RWPE1 (cell line): ENCODE measurements around the gene BEAN1.

Experiments used
- CTCF ChIA-PET: fragments of 350-600 bp; sonication (Branson Sonifier 250); formaldehyde crosslinking; extraction: SDS; loops from one replicate; lab custom pipeline; 2021; lab: Yijun Ruan, JAX
- POLR2A ChIA-PET: fragments of 400-600 bp; formaldehyde crosslinking; extraction: SDS; loops from one replicate; lab custom pipeline; 2020; ENCODE audit warnings: antibody characterized with exemption; ENCODE audit not compliant: low non-redundant PET; lab: Yijun Ruan, JAX
- DNase-seq: peaks from one replicate; pipeline ENCODE4 v3.0.0; 2012; ENCODE audit warnings: low spot score
- H3K27ac ChIP-seq: fragments of 450-650 bp; 2 replicates; pipeline ENCODE4 v1.5.1; 2017
- CTCF ChIP-seq: fragments of 450-650 bp; conservative IDR thresholded peaks from 2 replicates; pipeline ENCODE4 v1.5.1; 2017; ENCODE audit warnings: low read depth, mild to moderate bottlenecking

The BEAN1 gene

GRCh38 chr16:66395806-66396555 is 31.1 kb upstream of the BEAN1 start:
- H3K27ac ChIP-seq: no peak overlapping the region
- POLR2A ChIA-PET: no interaction called here
- CTCF ChIA-PET: no interaction called here

GRCh38 chr16:66397736-66398433 is 29.2 kb upstream of the BEAN1 start:
- H3K27ac ChIP-seq: no peak overlapping the region
- ChIA-PET CTCF (no interaction called here), POLR2A (no interaction called here)
- TF ChIP-seq CTCF: no peak
- DNase-seq: no peak

More at GRCh38 chr16:66395806-66396555, 31.1 kb upstream of the BEAN1 start:
- TF ChIP-seq CTCF: no peak
- no peak for DNase-seq

GRCh38 chr16:66399031-66399430 is 28.1 kb upstream of the BEAN1 start:
- ChIA-PET POLR2A (no interaction called here), CTCF (no interaction called here)
- no peak for TF ChIP-seq CTCF
- no peak for DNase-seq
- no peak overlapping the region for H3K27ac ChIP-seq

- no peak overlapping the region for H3K27ac ChIP-seq
- CTCF ChIA-PET: no interaction called here
- no peak for TF ChIP-seq CTCF
- POLR2A ChIA-PET: no interaction called here
- DNase-seq: no peak
Observed at GRCh38 chr16:66399930-66400329, 27.2 kb upstream of the BEAN1 start.

- H3K27ac ChIP-seq: no peak overlapping the region
- DNase-seq: no peak
- TF ChIP-seq CTCF: no peak
- CTCF ChIA-PET: no interaction called here
- POLR2A ChIA-PET: no interaction called here
Observed at GRCh38 chr16:66400503-66401380, 26.4 kb upstream of the BEAN1 start.

- CTCF ChIA-PET: no interaction called here
- no peak for TF ChIP-seq CTCF
- H3K27ac ChIP-seq: no peak overlapping the region
- POLR2A ChIA-PET: no interaction called here
- DNase-seq: no peak
Observed at GRCh38 chr16:66401610-66402009, 25.5 kb upstream of the BEAN1 start.
